HepG2 (cell line): ENCODE results near the gene HSPB2. TPM values are rescaled to one million over a fixed set of nuclear protein-coding genes. Genes with fewer than 3 reads are reported as not detected.

Experiments used
- GABPA ChIP-seq, 2 experiments: IDR thresholded peaks; 2 replicates each; pipeline ENCODE4 v1.6.1; 2011 to 2016; ENCODE audit warnings: low read depth in 2 of 2, low read length in 1 of 2, missing biosample characterization in 1 of 2, missing genetic modification characterization in 1 of 2
- SP4 ChIP-seq: sonication (generic); formaldehyde crosslinking; IDR thresholded peaks from 2 replicates; pipeline ENCODE4 v1.8.1; 2023; ENCODE audit warnings: mild to moderate bottlenecking, missing genetic modification reagents
- SRSF9 ChIP-seq: fragments of 200-400 bp; formaldehyde crosslinking; IDR thresholded peaks from 2 replicates; pipeline ENCODE4 v1.6.1; 2018; ENCODE audit warnings: borderline replicate concordance, mild to moderate bottlenecking, low read depth, low read length; ENCODE audit not compliant: insufficient read depth, poor library complexity, severe bottlenecking
- ZNF296 ChIP-seq: sonication (generic); formaldehyde crosslinking; conservative IDR thresholded peaks from 2 replicates; pipeline ENCODE4 v1.5.0; 2020; ENCODE audit warnings: mild to moderate bottlenecking, missing genetic modification reagents
- ZNF432 ChIP-seq: sonication (generic); formaldehyde crosslinking; IDR thresholded peaks from 2 replicates; pipeline ENCODE4 v1.5.0; 2020; ENCODE audit warnings: missing genetic modification reagents, mild to moderate bottlenecking, borderline replicate concordance
- ZNF510 ChIP-seq: sonication (generic); formaldehyde crosslinking; IDR thresholded peaks from 2 replicates; pipeline ENCODE4 v1.4.0; 2020; ENCODE audit warnings: low read depth, mild to moderate bottlenecking, missing genetic modification reagents
- ZNF747 ChIP-seq: sonication (generic); formaldehyde crosslinking; IDR thresholded peaks from 2 replicates; pipeline ENCODE4 v1.8.1; 2023; ENCODE audit warnings: missing genetic modification reagents, mild to moderate bottlenecking, borderline replicate concordance
- polyA plus RNA-seq, 8 experiments: library from polyadenylated mRNA; depleted of rRNA in 3 of 8; stranded (reverse) in 7 of 8; unstranded in 1 of 8; fragments of >200 nt; fragmentation: Illumina TruSeq in 4 of 8; extraction: Trizol in 4 of 8; gene quantifications; 2 replicates each; pipeline versions ENCODE4 v1.2.1 to v1.2.3, GENCODE V29; 2011 to 2016; ENCODE audit warnings: low read depth in 4 of 8, missing spikeins in 1 of 8, mixed read lengths in 1 of 8; ENCODE audit not compliant: insufficient read depth in 1 of 8
- total RNA-seq, 5 experiments: library from RNA; depleted of rRNA; stranded (reverse); fragments of >200 nt; fragmentation: Illumina TruSeq; extraction: Trizol; gene quantifications; 2 replicates each; pipeline ENCODE4 v1.2.3, GENCODE V29; 2016; ENCODE audit warnings: low read depth in 1 of 5
- TF ChIP-seq, protein P1 (sequence below), 2 experiments: fragments of 450-650 bp in 1 of 2; sonication (generic) in 1 of 2; formaldehyde crosslinking in 1 of 2; IDR thresholded peaks; 2 replicates each; pipeline versions ENCODE4 v1.6.1 to v1.8.0; 2016 to 2022; ENCODE audit warnings: antibody characterized with exemption in 1 of 2, mild to moderate bottlenecking in 1 of 2, missing genetic modification reagents in 1 of 2
- TF ChIP-seq, protein P2 (sequence below): sonication (generic); formaldehyde crosslinking; IDR thresholded peaks from 2 replicates; pipeline ENCODE4 v1.4.0; 2020; ENCODE audit warnings: missing genetic modification reagents
- TF ChIP-seq, protein P3 (sequence below): sonication (generic); formaldehyde crosslinking; IDR thresholded peaks from 2 replicates; pipeline ENCODE4 v1.4.0; 2020; ENCODE audit warnings: mild to moderate bottlenecking, missing genetic modification reagents
- TF ChIP-seq, protein P4 (sequence below): sonication (generic); formaldehyde crosslinking; IDR thresholded peaks from 2 replicates; pipeline ENCODE4 v1.4.0; 2020; ENCODE audit warnings: missing genetic modification reagents

HSPB2 gene
- total and polyA plus RNA-seq, 2 of the 13 experiments (the other 11 are each of a cell fraction or from before 2014, with no cell fraction given), result 0.04 TPM; not detected in 1

DNA sequence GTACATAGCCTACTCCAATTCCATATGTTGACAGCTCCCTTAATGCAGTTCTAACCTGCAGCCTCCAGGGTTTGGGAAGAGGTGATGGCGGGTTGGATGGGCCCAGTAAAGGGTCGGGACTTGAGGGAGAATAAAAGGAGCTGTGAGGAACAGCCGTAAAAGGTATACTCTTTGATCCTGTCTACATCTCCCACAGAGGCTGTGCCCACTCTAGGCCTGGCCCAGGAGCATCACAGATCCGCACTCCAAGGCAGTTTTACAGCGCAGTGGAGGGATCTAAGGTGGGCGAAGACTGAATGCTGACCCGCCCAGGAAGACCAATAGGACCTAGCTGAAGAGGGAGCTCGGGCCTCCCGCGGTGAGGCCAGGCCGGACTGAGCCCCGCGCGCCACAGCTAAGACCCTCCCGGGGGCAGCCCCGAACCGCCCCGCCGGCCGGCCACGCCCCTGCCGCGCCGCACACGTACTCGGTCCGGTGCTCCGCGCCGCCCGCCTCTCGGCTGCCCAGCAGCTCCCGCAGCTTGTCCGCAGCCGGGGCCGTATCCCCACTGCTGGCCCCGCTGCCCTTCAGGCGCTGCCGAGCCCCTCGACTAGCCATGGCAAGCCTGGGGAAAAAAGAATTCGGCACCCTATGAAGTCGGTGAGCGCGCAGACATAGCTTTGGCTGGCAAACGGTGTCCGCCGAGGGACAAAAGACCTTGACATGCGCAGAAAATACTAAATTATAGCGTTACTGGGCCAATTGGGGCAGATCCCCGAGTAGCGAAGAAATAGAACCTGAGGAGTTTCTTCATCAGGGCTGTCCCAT lies 41.4 kb upstream of the HSPB2 start, which contains the start of gene ALG9 (continued):
- TF ChIP-seq, protein P1, sequence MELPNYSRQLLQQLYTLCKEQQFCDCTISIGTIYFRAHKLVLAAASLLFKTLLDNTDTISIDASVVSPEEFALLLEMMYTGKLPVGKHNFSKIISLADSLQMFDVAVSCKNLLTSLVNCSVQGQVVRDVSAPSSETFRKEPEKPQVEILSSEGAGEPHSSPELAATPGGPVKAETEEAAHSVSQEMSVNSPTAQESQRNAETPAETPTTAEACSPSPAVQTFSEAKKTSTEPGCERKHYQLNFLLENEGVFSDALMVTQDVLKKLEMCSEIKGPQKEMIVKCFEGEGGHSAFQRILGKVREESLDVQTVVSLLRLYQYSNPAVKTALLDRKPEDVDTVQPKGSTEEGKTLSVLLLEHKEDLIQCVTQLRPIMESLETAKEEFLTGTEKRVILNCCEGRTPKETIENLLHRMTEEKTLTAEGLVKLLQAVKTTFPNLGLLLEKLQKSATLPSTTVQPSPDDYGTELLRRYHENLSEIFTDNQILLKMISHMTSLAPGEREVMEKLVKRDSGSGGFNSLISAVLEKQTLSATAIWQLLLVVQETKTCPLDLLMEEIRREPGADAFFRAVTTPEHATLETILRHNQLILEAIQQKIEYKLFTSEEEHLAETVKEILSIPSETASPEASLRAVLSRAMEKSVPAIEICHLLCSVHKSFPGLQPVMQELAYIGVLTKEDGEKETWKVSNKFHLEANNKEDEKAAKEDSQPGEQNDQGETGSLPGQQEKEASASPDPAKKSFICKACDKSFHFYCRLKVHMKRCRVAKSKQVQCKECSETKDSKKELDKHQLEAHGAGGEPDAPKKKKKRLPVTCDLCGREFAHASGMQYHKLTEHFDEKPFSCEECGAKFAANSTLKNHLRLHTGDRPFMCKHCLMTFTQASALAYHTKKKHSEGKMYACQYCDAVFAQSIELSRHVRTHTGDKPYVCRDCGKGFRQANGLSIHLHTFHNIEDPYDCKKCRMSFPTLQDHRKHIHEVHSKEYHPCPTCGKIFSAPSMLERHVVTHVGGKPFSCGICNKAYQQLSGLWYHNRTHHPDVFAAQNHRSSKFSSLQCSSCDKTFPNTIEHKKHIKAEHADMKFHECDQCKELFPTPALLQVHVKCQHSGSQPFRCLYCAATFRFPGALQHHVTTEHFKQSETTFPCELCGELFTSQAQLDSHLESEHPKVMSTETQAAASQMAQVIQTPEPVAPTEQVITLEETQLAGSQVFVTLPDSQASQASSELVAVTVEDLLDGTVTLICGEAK (IDR thresholded peaks at IDR 0.05), result no peak
- TF ChIP-seq, protein P1 (CRISPR knock-in tag; IDR thresholded peaks at IDR 0.05), result peak; percentile 53; the same call in 1 of the 2 replicates
- TF ChIP-seq ZNF296 (CRISPR knock-in tag) (no peak), SP4 (CRISPR knock-in tag) (peak; percentile 61; the same call in 1 of the 2 replicates), ZNF432 (CRISPR knock-in tag) (no peak), ZNF510 (no peak), ZNF747 (no peak), SRSF9 (no peak), GABPA (IDR thresholded peaks at IDR 0.05; ENCODE audit: low read depth, low read length) (no peak), GABPA (CRISPR knock-in tag; IDR thresholded peaks at IDR 0.05; ENCODE audit: low read depth) (no peak)
- TF ChIP-seq, protein P2, sequence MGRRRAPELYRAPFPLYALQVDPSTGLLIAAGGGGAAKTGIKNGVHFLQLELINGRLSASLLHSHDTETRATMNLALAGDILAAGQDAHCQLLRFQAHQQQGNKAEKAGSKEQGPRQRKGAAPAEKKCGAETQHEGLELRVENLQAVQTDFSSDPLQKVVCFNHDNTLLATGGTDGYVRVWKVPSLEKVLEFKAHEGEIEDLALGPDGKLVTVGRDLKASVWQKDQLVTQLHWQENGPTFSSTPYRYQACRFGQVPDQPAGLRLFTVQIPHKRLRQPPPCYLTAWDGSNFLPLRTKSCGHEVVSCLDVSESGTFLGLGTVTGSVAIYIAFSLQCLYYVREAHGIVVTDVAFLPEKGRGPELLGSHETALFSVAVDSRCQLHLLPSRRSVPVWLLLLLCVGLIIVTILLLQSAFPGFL (CRISPR knock-in tag), result 0 out of 2 replicates have a peak, but pooled peaks have one; percentile 11
- TF ChIP-seq, protein P3, sequence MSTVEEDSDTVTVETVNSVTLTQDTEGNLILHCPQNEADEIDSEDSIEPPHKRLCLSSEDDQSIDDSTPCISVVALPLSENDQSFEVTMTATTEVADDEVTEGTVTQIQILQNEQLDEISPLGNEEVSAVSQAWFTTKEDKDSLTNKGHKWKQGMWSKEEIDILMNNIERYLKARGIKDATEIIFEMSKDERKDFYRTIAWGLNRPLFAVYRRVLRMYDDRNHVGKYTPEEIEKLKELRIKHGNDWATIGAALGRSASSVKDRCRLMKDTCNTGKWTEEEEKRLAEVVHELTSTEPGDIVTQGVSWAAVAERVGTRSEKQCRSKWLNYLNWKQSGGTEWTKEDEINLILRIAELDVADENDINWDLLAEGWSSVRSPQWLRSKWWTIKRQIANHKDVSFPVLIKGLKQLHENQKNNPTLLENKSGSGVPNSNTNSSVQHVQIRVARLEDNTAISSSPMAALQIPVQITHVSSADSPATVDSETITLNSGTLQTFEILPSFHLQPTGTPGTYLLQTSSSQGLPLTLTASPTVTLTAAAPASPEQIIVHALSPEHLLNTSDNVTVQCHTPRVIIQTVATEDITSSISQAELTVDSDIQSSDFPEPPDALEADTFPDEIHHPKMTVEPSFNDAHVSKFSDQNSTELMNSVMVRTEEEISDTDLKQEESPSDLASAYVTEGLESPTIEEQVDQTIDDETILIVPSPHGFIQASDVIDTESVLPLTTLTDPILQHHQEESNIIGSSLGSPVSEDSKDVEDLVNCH (CRISPR knock-in tag), result no peak
- TF ChIP-seq, protein P4, sequence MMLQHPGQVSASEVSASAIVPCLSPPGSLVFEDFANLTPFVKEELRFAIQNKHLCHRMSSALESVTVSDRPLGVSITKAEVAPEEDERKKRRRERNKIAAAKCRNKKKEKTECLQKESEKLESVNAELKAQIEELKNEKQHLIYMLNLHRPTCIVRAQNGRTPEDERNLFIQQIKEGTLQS (CRISPR knock-in tag), result no peak; the same call in 1 of the 2 replicates
